ENCODE data around the gene CCM2.
A peak's percentile ranks its signal among the peaks of the same experiment; 100 is the strongest.

The CCM2 gene

GRCh38 chr7:44983742-44984477 lies 16.1 kb upstream of the CCM2 start:
- H3K27me3 ChIP-seq (ENCODE audit: control insufficient read depth, insufficient read depth, low read length) = no peaks in the 10 kb centered on the region
- peak overlapping the region; percentile 11; the same call in 1 of the 2 replicates for H3K4me3 ChIP-seq (ENCODE audit: low read depth, low read length)
- H3K4me1 ChIP-seq (ENCODE audit: control insufficient read depth, insufficient read depth, low read length) = peaks cover 14% of the 10 kb centered on the region
- no peak overlapping the region for H3K9ac ChIP-seq (ENCODE audit: low read length)
- no peaks in the 10 kb centered on the region for H3K9me3 ChIP-seq (ENCODE audit: control insufficient read depth, insufficient read depth, low read depth, low read length)
- H3K27ac ChIP-seq (ENCODE audit: low read depth, low read length) = no peak overlapping the region
- H3K36me3 ChIP-seq (ENCODE audit: control insufficient read depth, insufficient read depth, low read length) = peaks cover 59% of the 10 kb centered on the region

DNA sequence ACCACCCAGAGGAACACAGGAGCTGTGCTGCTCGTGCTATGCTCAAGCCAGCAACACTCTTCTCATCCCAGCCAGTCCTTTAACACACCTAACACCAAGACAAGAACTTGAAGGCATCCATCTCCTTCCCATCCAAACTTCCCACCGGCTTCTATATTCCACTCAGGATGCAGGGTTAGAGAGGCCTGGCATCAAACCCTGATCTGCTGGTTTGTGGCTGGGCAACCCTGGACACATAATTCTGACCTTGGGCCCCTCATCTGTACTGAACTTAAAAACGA lies 15.6 kb upstream of the CCM2 start:
- Histone ChIP-seq H3K9me3 (ENCODE audit: control insufficient read depth, insufficient read depth, low read depth, low read length) (no peaks in the 10 kb centered on the region), H3K27me3 (ENCODE audit: control insufficient read depth, insufficient read depth, low read length) (no peaks in the 10 kb centered on the region), H3K4me1 (ENCODE audit: control insufficient read depth, insufficient read depth, low read length) (peaks cover 14% of the 10 kb centered on the region), H3K36me3 (ENCODE audit: control insufficient read depth, insufficient read depth, low read length) (peaks cover 59% of the 10 kb centered on the region), H3K4me3 (ENCODE audit: low read depth, low read length) (peak overlapping the region; percentile 75), H3K27ac (ENCODE audit: low read depth, low read length) (no peak overlapping the region), H3K9ac (ENCODE audit: low read length) (no peak overlapping the region)

DNA sequence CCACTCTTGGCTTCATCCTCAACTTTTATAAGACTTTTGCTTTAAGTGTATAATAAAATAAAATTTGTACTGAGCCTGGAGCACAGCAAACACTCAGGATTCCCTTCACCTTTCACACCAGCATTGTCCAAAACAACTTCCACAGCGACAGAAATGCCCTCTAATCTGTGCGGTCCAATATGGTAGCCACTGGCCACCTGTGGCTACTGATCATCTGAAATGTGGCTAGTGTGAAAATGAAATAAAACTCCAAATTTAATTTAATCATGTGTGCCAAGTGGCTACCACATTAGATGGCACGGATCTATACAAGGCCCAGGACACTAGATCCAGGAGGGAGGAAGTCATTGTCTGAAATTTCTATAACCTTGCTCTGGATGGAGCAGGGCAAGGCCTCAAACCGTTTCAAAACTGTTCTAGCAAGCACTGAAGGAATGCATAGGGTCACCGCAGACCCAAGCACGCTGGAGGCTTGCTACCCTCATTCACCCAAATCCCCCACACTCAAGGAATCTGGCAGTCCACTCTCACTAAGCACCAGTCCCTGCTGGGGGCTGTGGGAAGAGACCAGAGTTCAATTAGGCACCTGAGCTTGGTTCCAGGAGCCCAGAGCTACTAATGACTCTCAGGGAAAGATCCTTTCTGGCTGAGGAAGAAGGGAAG lies 14.8 kb upstream of the CCM2 start:
- Histone ChIP-seq H3K4me1 (ENCODE audit: control insufficient read depth, insufficient read depth, low read length) (peaks cover 14% of the 10 kb centered on the region), H3K27me3 (ENCODE audit: control insufficient read depth, insufficient read depth, low read length) (no peaks in the 10 kb centered on the region), H3K4me3 (ENCODE audit: low read depth, low read length) (peak overlapping the region; percentile 75), H3K27ac (ENCODE audit: low read depth, low read length) (peak overlapping the region; percentile 94; the same call in 1 of the 2 replicates), H3K9ac (ENCODE audit: low read length) (peak overlapping the region; percentile 98), H3K36me3 (ENCODE audit: control insufficient read depth, insufficient read depth, low read length) (peaks cover 53% of the 10 kb centered on the region), H3K9me3 (ENCODE audit: control insufficient read depth, insufficient read depth, low read depth, low read length) (no peaks in the 10 kb centered on the region)

DNA sequence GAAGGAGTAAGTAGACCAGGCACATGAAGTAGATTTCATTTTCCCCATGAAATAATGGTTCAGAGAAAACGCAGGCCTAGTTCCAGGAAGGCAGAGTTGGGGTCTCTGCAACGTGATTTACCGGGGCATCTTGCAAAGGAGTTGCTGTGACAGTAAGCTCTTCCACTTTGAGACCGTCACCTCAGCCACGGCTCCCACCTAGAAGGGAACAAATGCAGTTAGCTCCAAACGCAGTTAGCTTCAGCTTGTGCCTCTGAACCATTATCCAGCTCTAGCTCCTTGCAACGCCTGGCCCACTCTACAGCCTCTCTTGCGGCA lies 14.1 kb upstream of the CCM2 start:
- peaks cover 50% of the 10 kb centered on the region for H3K36me3 ChIP-seq (ENCODE audit: control insufficient read depth, insufficient read depth, low read length)
- H3K9ac ChIP-seq (ENCODE audit: low read length) = peak overlapping the region; percentile 98
- no peaks in the 10 kb centered on the region for H3K27me3 ChIP-seq (ENCODE audit: control insufficient read depth, insufficient read depth, low read length)
- peak overlapping the region; percentile 75 for H3K4me3 ChIP-seq (ENCODE audit: low read depth, low read length)
- H3K9me3 ChIP-seq (ENCODE audit: control insufficient read depth, insufficient read depth, low read depth, low read length) = no peaks in the 10 kb centered on the region
- H3K27ac ChIP-seq (ENCODE audit: low read depth, low read length) = peak overlapping the region; percentile 94
- H3K4me1 ChIP-seq (ENCODE audit: control insufficient read depth, insufficient read depth, low read length) = peaks cover 18% of the 10 kb centered on the region

DNA sequence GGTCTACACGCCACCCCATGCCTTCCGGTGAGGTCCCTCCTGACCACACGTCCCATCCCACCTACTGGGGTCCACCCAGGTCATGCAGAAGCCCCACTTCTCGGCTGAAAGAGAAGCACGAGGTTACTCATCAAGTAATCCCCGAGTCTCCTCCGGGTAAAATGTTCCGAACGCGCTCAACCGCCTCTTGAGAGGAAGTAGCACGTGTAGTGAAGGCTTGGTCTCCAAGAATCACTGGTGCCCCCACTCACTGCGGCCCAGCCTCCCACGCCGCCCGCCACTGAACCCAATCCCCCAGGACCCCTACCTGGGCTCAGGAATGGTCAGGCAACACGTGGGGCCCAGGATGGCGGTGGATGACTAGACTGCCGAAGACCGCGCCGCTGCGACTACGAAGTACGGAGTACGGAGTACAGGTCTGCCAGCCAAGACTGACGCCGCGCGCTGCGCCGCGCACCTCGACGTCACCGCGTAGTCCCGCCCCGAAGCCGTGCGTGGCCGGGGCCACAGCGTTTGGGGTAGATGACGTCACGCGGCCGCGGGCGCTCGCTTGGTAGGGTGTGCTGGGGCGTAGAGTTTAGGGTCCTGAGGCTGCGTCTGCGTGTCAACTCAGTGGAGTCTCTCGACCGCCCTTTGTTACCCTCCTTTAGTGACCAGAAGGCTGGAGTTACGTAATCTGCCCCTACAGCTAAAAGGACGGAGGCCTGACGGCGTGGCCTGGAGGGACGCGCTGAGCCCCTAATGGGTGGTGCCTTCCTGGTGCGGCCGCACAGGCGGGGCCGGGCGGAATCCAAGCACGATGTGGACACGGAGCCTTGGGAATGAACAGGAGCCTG lies 13.6 kb upstream of the CCM2 start:
- no peaks in the 10 kb centered on the region for H3K9me3 ChIP-seq (ENCODE audit: control insufficient read depth, insufficient read depth, low read depth, low read length)
- peak overlapping the region; percentile 75 for H3K4me3 ChIP-seq (ENCODE audit: low read depth, low read length)
- peaks cover 45% of the 10 kb centered on the region for H3K36me3 ChIP-seq (ENCODE audit: control insufficient read depth, insufficient read depth, low read length)
- peaks cover 18% of the 10 kb centered on the region for H3K4me1 ChIP-seq (ENCODE audit: control insufficient read depth, insufficient read depth, low read length)
- H3K27ac ChIP-seq (ENCODE audit: low read depth, low read length) = peak overlapping the region; percentile 94
- no peaks in the 10 kb centered on the region for H3K27me3 ChIP-seq (ENCODE audit: control insufficient read depth, insufficient read depth, low read length)
- peak overlapping the region; percentile 98 for H3K9ac ChIP-seq (ENCODE audit: low read length)

- Histone ChIP-seq H3K9me3 (ENCODE audit: control insufficient read depth, insufficient read depth, low read depth, low read length) (no peaks in the 10 kb centered on the region), H3K27ac (ENCODE audit: low read depth, low read length) (no peak overlapping the region), H3K36me3 (ENCODE audit: control insufficient read depth, insufficient read depth, low read length) (peaks cover 38% of the 10 kb centered on the region), H3K27me3 (ENCODE audit: control insufficient read depth, insufficient read depth, low read length) (no peaks in the 10 kb centered on the region), H3K9ac (ENCODE audit: low read length) (no peak overlapping the region), H3K4me1 (ENCODE audit: control insufficient read depth, insufficient read depth, low read length) (peaks cover 18% of the 10 kb centered on the region), H3K4me3 (ENCODE audit: low read depth, low read length) (0 out of 2 replicates have a peak overlapping the region, but pooled peaks have one; percentile 75)
Measured at GRCh38 chr7:44987457-44987856, 12.5 kb upstream of the CCM2 start.

DNA sequence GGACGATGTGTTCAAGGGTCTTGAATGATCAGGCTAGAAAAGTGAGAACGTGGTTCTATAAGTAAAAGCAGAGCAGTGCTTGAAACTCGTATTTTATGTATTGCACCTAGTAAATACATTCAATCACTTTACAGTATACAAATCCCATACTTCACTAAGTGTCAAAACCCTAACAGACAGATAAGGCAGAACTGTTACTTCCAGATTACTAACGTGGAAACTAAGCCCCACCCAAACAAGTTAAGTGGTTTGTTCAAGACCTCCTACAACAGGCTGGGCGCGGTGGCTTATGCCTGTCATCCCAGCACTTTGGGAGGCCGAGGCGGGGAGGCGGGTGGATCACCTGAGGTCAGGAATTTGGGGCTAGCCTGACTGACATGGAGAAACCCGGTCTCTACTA lies 12.0 kb upstream of the CCM2 start:
- H3K27ac ChIP-seq (ENCODE audit: low read depth, low read length) = no peak overlapping the region
- H3K36me3 ChIP-seq (ENCODE audit: control insufficient read depth, insufficient read depth, low read length) = peaks cover 32% of the 10 kb centered on the region
- H3K4me3 ChIP-seq (ENCODE audit: low read depth, low read length) = no peak overlapping the region
- no peak overlapping the region for H3K9ac ChIP-seq (ENCODE audit: low read length)
- H3K27me3 ChIP-seq (ENCODE audit: control insufficient read depth, insufficient read depth, low read length) = no peaks in the 10 kb centered on the region
- no peaks in the 10 kb centered on the region for H3K9me3 ChIP-seq (ENCODE audit: control insufficient read depth, insufficient read depth, low read depth, low read length)
- peaks cover 18% of the 10 kb centered on the region for H3K4me1 ChIP-seq (ENCODE audit: control insufficient read depth, insufficient read depth, low read length)

DNA sequence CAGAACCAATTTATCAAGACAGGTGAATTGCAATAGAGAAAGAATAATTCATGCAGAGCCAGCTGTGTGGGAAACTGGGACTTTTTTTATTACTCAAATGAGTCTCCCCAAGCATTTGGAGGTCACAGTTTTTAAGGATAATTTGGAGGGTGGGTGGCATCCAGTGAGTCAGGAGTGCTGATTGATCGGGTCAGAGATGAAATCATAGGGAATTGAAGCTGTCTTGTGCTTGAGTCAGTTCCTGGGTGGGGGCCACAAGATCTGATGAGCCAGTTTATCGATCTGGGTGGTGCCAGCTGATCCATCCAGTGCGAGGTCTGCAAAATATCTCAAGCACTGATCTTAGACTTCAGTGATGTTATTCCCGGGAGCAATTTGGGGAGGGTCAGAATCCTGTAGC lies 11.3 kb upstream of the CCM2 start:
- Histone ChIP-seq H3K4me1 (ENCODE audit: control insufficient read depth, insufficient read depth, low read length) (peaks cover 18% of the 10 kb centered on the region), H3K27me3 (ENCODE audit: control insufficient read depth, insufficient read depth, low read length) (no peaks in the 10 kb centered on the region), H3K36me3 (ENCODE audit: control insufficient read depth, insufficient read depth, low read length) (peaks cover 27% of the 10 kb centered on the region)

DNA sequence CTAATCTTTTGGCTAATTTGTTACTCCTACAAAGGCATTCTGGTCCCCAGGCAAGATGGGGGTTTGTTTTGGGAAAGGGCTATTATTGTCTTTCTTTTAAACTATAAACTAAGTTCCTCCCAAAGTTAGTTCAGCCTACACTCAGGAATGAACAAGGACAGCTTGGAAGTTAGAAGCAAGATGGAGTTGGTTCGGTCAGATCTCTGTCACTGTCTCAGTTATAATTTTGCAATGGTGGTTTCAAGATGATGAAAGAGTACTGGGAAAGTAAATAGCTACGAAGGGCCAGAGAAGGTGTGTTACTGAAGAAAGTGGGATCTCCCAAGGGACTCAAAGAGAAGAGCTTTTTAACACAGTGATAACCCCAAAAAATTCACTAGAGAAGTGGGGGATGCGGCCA lies 10.9 kb upstream of the CCM2 start:
- Histone ChIP-seq H3K4me1 (ENCODE audit: control insufficient read depth, insufficient read depth, low read length) (peaks cover 18% of the 10 kb centered on the region), H3K9ac (ENCODE audit: low read length) (no peak overlapping the region), H3K36me3 (ENCODE audit: control insufficient read depth, insufficient read depth, low read length) (peaks cover 23% of the 10 kb centered on the region), H3K4me3 (ENCODE audit: low read depth, low read length) (no peak overlapping the region), H3K9me3 (ENCODE audit: control insufficient read depth, insufficient read depth, low read depth, low read length) (no peaks in the 10 kb centered on the region), H3K27ac (ENCODE audit: low read depth, low read length) (no peak overlapping the region), H3K27me3 (ENCODE audit: control insufficient read depth, insufficient read depth, low read length) (no peaks in the 10 kb centered on the region)

More for the DNA sequence above, 11.3 kb upstream of the CCM2 start:
- H3K27ac ChIP-seq (ENCODE audit: low read depth, low read length) = no peak overlapping the region
- no peaks in the 10 kb centered on the region for H3K9me3 ChIP-seq (ENCODE audit: control insufficient read depth, insufficient read depth, low read depth, low read length)
- H3K9ac ChIP-seq (ENCODE audit: low read length) = no peak overlapping the region
- H3K4me3 ChIP-seq (ENCODE audit: low read depth, low read length) = no peak overlapping the region

DNA sequence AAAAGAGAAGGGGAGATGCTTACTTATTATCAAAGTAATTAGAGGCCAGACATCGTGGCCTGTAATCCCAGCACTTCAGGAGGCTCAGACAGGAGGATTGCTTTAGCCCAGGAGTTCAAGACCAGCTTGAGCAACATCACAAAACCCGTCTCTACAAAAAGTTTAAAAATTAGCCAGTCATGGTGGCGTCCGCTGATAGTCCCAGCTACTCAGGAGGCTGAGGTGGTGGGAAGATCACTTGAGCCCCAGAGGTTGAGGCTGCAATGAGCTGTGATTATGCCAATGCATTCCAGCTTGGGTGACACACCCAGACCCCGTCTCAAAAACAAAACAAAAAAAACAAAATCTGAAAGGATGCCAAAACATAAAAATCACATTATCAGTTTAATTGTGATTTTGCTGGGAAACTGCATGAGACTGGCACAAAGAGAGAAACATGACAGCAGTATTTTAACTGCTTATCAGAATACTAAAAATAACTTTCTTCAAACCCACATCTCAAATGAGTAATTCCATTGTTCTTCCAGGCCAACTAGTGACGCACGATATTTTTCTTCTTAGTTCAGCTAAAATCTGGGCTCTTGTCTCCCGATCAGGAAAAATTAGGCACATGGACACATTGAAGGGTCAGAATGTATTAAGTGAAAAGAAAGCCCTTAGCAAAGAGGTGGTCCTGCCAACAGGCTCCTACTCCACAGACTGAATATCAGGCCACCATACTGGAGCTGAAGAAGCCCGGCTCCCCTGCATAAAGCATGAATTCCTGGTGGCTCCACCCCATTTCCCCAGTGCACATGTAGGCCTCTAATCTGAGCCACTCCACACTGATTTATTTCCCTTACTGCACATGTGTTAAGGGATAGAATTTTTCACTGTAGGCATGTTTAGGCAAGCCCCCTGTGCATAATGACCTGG lies 9.6 kb upstream of the CCM2 start:
- 0 out of 2 replicates have a peak overlapping the region, but pooled peaks have one; percentile 15 for H3K27ac ChIP-seq (ENCODE audit: low read depth, low read length)
- peaks cover 10% of the 10 kb centered on the region for H3K4me1 ChIP-seq (ENCODE audit: control insufficient read depth, insufficient read depth, low read length)
- H3K9me3 ChIP-seq (ENCODE audit: control insufficient read depth, insufficient read depth, low read depth, low read length) = no peaks in the 10 kb centered on the region
- no peaks in the 10 kb centered on the region for H3K27me3 ChIP-seq (ENCODE audit: control insufficient read depth, insufficient read depth, low read length)
- no peak overlapping the region for H3K4me3 ChIP-seq (ENCODE audit: low read depth, low read length)
- peaks cover 11% of the 10 kb centered on the region for H3K36me3 ChIP-seq (ENCODE audit: control insufficient read depth, insufficient read depth, low read length)
- H3K9ac ChIP-seq (ENCODE audit: low read length) = no peak overlapping the region
